PC-9 (cell line): ENCODE measurements around the gene ADAMTS19. TPM values are rescaled to one million over a fixed set of nuclear protein-coding genes. Genes with fewer than 3 reads are reported as not detected.

Experiments used
- BruUV-seq: library from RNA; stranded (reverse); fragments of 400-500 nt; replicated peaks from 2 replicates; lab custom pipeline; 2021; lab: Mats Ljungman, UMichigan
- CTCF ChIA-PET: fragments of 300-600 bp; sonication (Branson Sonifier 250); formaldehyde crosslinking; loops from one replicate; lab custom pipeline; 2022; ENCODE audit warnings: antibody characterized with exemption; lab: Charles Lee
- POLR2A ChIA-PET: fragments of 300-600 bp; sonication (Branson Sonifier 250); formaldehyde crosslinking; loops from one replicate; lab custom pipeline; 2022; ENCODE audit warnings: antibody characterized with exemption; ENCODE audit not compliant: unreplicated experiment; lab: Charles Lee
- DNase-seq, 2 experiments: peaks; one replicate each; pipeline versions ENCODE4 v3.0.0 to v3.0.0-alpha.2; 2015 to 2022; ENCODE audit warnings: mixed read lengths in 1 of 2
- H2AFZ ChIP-seq: fragments of 200-600 bp; sonication (generic); 2 replicates; pipeline ENCODE4 v1.8.1; 2017; ENCODE audit warnings: antibody characterized with exemption
- H3F3A ChIP-seq: fragments of 200-600 bp; sonication (generic); 2 replicates; pipeline ENCODE4 v1.8.1; 2017; ENCODE audit warnings: antibody characterized with exemption, mild to moderate bottlenecking, low read depth; ENCODE audit not compliant: insufficient read depth
- H3K27ac ChIP-seq: fragments of 200-600 bp; sonication (generic); 2 replicates; pipeline ENCODE4 v1.6.1; 2016; ENCODE audit warnings: mixed run types
- H3K27me3 ChIP-seq: fragments of 200-600 bp; sonication (generic); 2 replicates; pipeline ENCODE4 v1.6.1; 2016; ENCODE audit warnings: low read depth, mixed run types; ENCODE audit not compliant: insufficient read depth
- H3K36me3 ChIP-seq: fragments of 200-600 bp; sonication (generic); 2 replicates; pipeline ENCODE4 v1.6.1; 2016; ENCODE audit warnings: low read depth, mixed run types
- H3K4me1 ChIP-seq: fragments of 200-600 bp; sonication (generic); replicated peaks from 2 replicates; pipeline ENCODE4 v1.6.1; 2016; ENCODE audit warnings: mixed run types; ENCODE audit not compliant: insufficient read depth
- H3K4me2 ChIP-seq: fragments of 200-600 bp; sonication (generic); 2 replicates; pipeline ENCODE4 v1.6.1; 2017; ENCODE audit warnings: mixed run types
- H3K4me3 ChIP-seq: fragments of 200-600 bp; sonication (generic); 2 replicates; pipeline ENCODE4 v1.6.1; 2016; ENCODE audit warnings: mixed run types
- H3K79me2 ChIP-seq: fragments of 200-600 bp; sonication (generic); 2 replicates; pipeline ENCODE4 v1.6.1; 2017; ENCODE audit warnings: low read depth, mixed run types
- H3K9me2 ChIP-seq: fragments of 200-600 bp; sonication (generic); 2 replicates; pipeline ENCODE4 v1.8.1; 2017; ENCODE audit warnings: mild to moderate bottlenecking; ENCODE audit not compliant: insufficient read depth
- H3K9me3 ChIP-seq: fragments of 200-600 bp; sonication (generic); 2 replicates; pipeline ENCODE4 v1.8.1; 2016; ENCODE audit warnings: low read depth; ENCODE audit not compliant: insufficient read depth
- H4K20me1 ChIP-seq: fragments of 200-600 bp; sonication (generic); 2 replicates; pipeline ENCODE4 v1.8.1; 2017; ENCODE audit not compliant: insufficient read depth
- CTCF ChIP-seq: fragments of 200-600 bp; sonication (generic); conservative IDR thresholded peaks from 2 replicates; pipeline ENCODE4 v1.6.1; 2017; ENCODE audit warnings: mixed run types, antibody characterized with exemption, mild to moderate bottlenecking, moderate library complexity
- EZH2 ChIP-seq: fragments of 200-600 bp; sonication (generic); IDR thresholded peaks from 2 replicates; pipeline ENCODE4 v1.8.0; 2017; ENCODE audit warnings: antibody characterized with exemption, low read depth
- intact Hi-C: fragments of 100-400 bp; cut with micrococcal nuclease; formaldehyde crosslinking; loops from one replicate; pipeline ENCODE4 v1.10.0; 2022; ENCODE audit not compliant: unreplicated experiment
- total RNA-seq: library from RNA; stranded (reverse); gene quantifications from 2 replicates; pipeline ENCODE4 v1.2.3, GENCODE V29; 2021

Gene ADAMTS19
- total RNA-seq, 1 experiment from 2014 or later: not detected

- no peak for DNase-seq
- TF ChIP-seq EZH2 (no peak), CTCF (no peak)
- Histone ChIP-seq H3K4me2 (no peak overlapping the region), H3K27ac (no peak overlapping the region), H3K9me2 (no peaks in the 10 kb centered on the region), H3F3A (no peaks in the 10 kb centered on the region), H3K27me3 (no peaks in the 10 kb centered on the region), H3K9me3 (no peaks in the 10 kb centered on the region), H2AFZ (no peak overlapping the region), H4K20me1 (no peaks in the 10 kb centered on the region), H3K36me3 (no peaks in the 10 kb centered on the region), H3K4me3 (no peak overlapping the region), H3K79me2 (no peaks in the 10 kb centered on the region), H3K4me1 (no peaks in the 10 kb centered on the region)
- BruUV-seq: no TSS peak
- ChIA-PET CTCF (no interaction called here), POLR2A (no interaction called here)
- intact Hi-C loops: no loop called here
Observed at GRCh38 chr5:129763651-129764050, 303.6 kb downstream of the ADAMTS19 start.

- no TSS peak for BruUV-seq
- CTCF ChIA-PET: no interaction called here
- H3K9me2 ChIP-seq: no peaks in the 10 kb centered on the region
- intact Hi-C loops: loop anchor here (1.0 to 5.0 kb wide), 2 partner anchors 102 to 364 kb away; no protein-coding TSS in a partner anchor
- no peaks in the 10 kb centered on the region for H3K79me2 ChIP-seq
- no peak for DNase-seq
- no peaks in the 10 kb centered on the region for H4K20me1 ChIP-seq
- H3F3A ChIP-seq: no peaks in the 10 kb centered on the region
- no peaks in the 10 kb centered on the region for H3K4me1 ChIP-seq
- H3K27me3 ChIP-seq: no peaks in the 10 kb centered on the region
- POLR2A ChIA-PET: no interaction called here
- no peak overlapping the region for H3K4me2 ChIP-seq
- no peaks in the 10 kb centered on the region for H3K9me3 ChIP-seq
- no peak overlapping the region for H3K4me3 ChIP-seq
- no peak overlapping the region for H2AFZ ChIP-seq
- TF ChIP-seq CTCF (no peak), EZH2 (no peak)
- H3K27ac ChIP-seq: no peak overlapping the region
- H3K36me3 ChIP-seq: no peaks in the 10 kb centered on the region
Observed at GRCh38 chr5:129766798-129767197, 306.7 kb downstream of the ADAMTS19 start.

- DNase-seq: peak; percentile 59 to 75
- Histone ChIP-seq H3K36me3 (no peaks in the 10 kb centered on the region), H3K9me3 (no peaks in the 10 kb centered on the region), H4K20me1 (no peaks in the 10 kb centered on the region), H3K4me2 (no peak overlapping the region), H3K9me2 (no peaks in the 10 kb centered on the region), H2AFZ (no peak overlapping the region), H3K27ac (no peak overlapping the region), H3K4me3 (no peak overlapping the region), H3K4me1 (no peaks in the 10 kb centered on the region), H3K27me3 (no peaks in the 10 kb centered on the region), H3K79me2 (no peaks in the 10 kb centered on the region), H3F3A (no peaks in the 10 kb centered on the region)
- BruUV-seq: no TSS peak
- ChIA-PET POLR2A (no interaction called here), CTCF (interaction anchor here (0.5 to 0.7 kb wide), 3 partner anchors 862 to 1955 kb away, joined by 3 to 5 read pairs (median 3); no protein-coding TSS in a partner anchor)
- TF ChIP-seq EZH2: no peak
- TF ChIP-seq CTCF: peak; percentile 91
- intact Hi-C loops: loop anchor here (1.0 to 5.0 kb wide), 5 partner anchors 104 to 863 kb away; no protein-coding TSS in a partner anchor
Observed at GRCh38 chr5:129767927-129768380, 307.9 kb downstream of the ADAMTS19 start.
